HEK293 (cell line): ENCODE measurements around the gene PRPS2.

Experiments
- CTCF ChIP-seq: fragments of 450-650 bp; formaldehyde crosslinking; IDR thresholded peaks from 2 replicates; pipeline ENCODE4 v1.5.1; 2016; ENCODE audit warnings: missing biosample characterization, missing genetic modification characterization
- EGR2 ChIP-seq: fragments of 450-650 bp; formaldehyde crosslinking; IDR thresholded peaks from 2 replicates; pipeline ENCODE4 v1.5.1; 2016; ENCODE audit warnings: low read depth, missing biosample characterization, missing genetic modification characterization
- GLIS2 ChIP-seq: fragments of 450-650 bp; formaldehyde crosslinking; IDR thresholded peaks from 2 replicates; pipeline ENCODE4 v1.5.1; 2016; ENCODE audit warnings: missing biosample characterization, missing genetic modification characterization
- KLF16 ChIP-seq: fragments of 450-650 bp; formaldehyde crosslinking; IDR thresholded peaks from 2 replicates; pipeline ENCODE4 v1.5.1; 2017; ENCODE audit warnings: missing biosample characterization, missing genetic modification characterization
- KLF7 ChIP-seq: fragments of 450-650 bp; formaldehyde crosslinking; IDR thresholded peaks from 2 replicates; pipeline ENCODE4 v1.5.1; 2016; ENCODE audit warnings: missing biosample characterization, missing genetic modification characterization, borderline replicate concordance
- KLF9 ChIP-seq: fragments of 450-650 bp; formaldehyde crosslinking; IDR thresholded peaks from 2 replicates; pipeline ENCODE4 v1.5.1; 2016; ENCODE audit warnings: missing biosample characterization, missing genetic modification characterization, low read depth
- PATZ1 ChIP-seq: fragments of 450-650 bp; formaldehyde crosslinking; IDR thresholded peaks from 2 replicates; pipeline ENCODE4 v1.5.1; 2016; ENCODE audit warnings: missing biosample characterization, missing genetic modification characterization
- PRDM10 ChIP-seq: fragments of 450-650 bp; formaldehyde crosslinking; IDR thresholded peaks from 2 replicates; pipeline ENCODE4 v1.5.1; 2016; ENCODE audit warnings: missing biosample characterization, missing genetic modification characterization
- SCRT1 ChIP-seq: fragments of 450-650 bp; formaldehyde crosslinking; IDR thresholded peaks from 2 replicates; pipeline ENCODE4 v1.5.1; 2016; ENCODE audit warnings: missing biosample characterization, missing genetic modification characterization, borderline replicate concordance
- TCF7L2 ChIP-seq: IDR thresholded peaks from 2 replicates; pipeline ENCODE4 v1.6.1; 2011; ENCODE audit warnings: low read depth, mild to moderate bottlenecking, inconsistent platforms, low read length, moderate library complexity, borderline replicate concordance
- YY1 ChIP-seq: fragments of 450-650 bp; formaldehyde crosslinking; IDR thresholded peaks from 2 replicates; pipeline ENCODE4 v1.5.1; 2018; ENCODE audit warnings: missing biosample characterization, missing genetic modification characterization
- ZNF114 ChIP-seq: fragments of 450-650 bp; formaldehyde crosslinking; IDR thresholded peaks from 2 replicates; pipeline ENCODE4 v1.5.0; 2017; ENCODE audit warnings: missing biosample characterization, missing genetic modification characterization
- ZNF133 ChIP-seq: fragments of 450-650 bp; formaldehyde crosslinking; IDR thresholded peaks from 2 replicates; pipeline ENCODE4 v1.5.1; 2016; ENCODE audit warnings: missing biosample characterization, missing genetic modification characterization
- ZNF174 ChIP-seq: fragments of 450-650 bp; formaldehyde crosslinking; IDR thresholded peaks from 2 replicates; pipeline ENCODE4 v1.5.0; 2017; ENCODE audit warnings: missing biosample characterization, mild to moderate bottlenecking, missing genetic modification characterization
- ZNF211 ChIP-seq: fragments of 450-650 bp; formaldehyde crosslinking; IDR thresholded peaks from 2 replicates; pipeline ENCODE4 v1.5.1; 2016; ENCODE audit warnings: low read depth, missing biosample characterization, missing genetic modification characterization
- ZNF302 ChIP-seq: fragments of 450-650 bp; formaldehyde crosslinking; IDR thresholded peaks from 2 replicates; pipeline ENCODE4 v1.5.1; 2016; ENCODE audit warnings: missing biosample characterization, missing genetic modification characterization, low read depth
- ZNF341 ChIP-seq: fragments of 450-650 bp; formaldehyde crosslinking; IDR thresholded peaks from 2 replicates; pipeline ENCODE4; 2016; ENCODE audit warnings: low read depth, missing biosample characterization, missing genetic modification characterization
- ZNF354C ChIP-seq: fragments of 450-650 bp; formaldehyde crosslinking; IDR thresholded peaks from 2 replicates; pipeline ENCODE4 v1.5.1; 2016; ENCODE audit warnings: missing biosample characterization, missing genetic modification characterization, low read depth, borderline replicate concordance
- ZNF423 ChIP-seq: fragments of 450-650 bp; formaldehyde crosslinking; IDR thresholded peaks from 2 replicates; pipeline ENCODE4 v1.5.1; 2016; ENCODE audit warnings: missing biosample characterization, missing genetic modification characterization
- ZNF510 ChIP-seq: fragments of 450-650 bp; formaldehyde crosslinking; IDR thresholded peaks from 2 replicates; pipeline ENCODE4 v1.5.1; 2018; ENCODE audit warnings: mild to moderate bottlenecking, missing genetic modification characterization, missing biosample characterization; ENCODE audit not compliant: insufficient replicate concordance
- ZNF645 ChIP-seq: fragments of 450-650 bp; formaldehyde crosslinking; IDR thresholded peaks from 2 replicates; pipeline ENCODE4; 2016; ENCODE audit warnings: missing biosample characterization, missing genetic modification characterization
- ZNF664 ChIP-seq: fragments of 450-650 bp; formaldehyde crosslinking; IDR thresholded peaks from 2 replicates; pipeline ENCODE4 v1.5.1; 2016; ENCODE audit warnings: missing biosample characterization, missing genetic modification characterization
- ZXDB ChIP-seq: fragments of 450-650 bp; formaldehyde crosslinking; IDR thresholded peaks from 2 replicates; pipeline ENCODE4 v1.5.1; 2016; ENCODE audit warnings: missing biosample characterization, missing genetic modification characterization

PRPS2 gene

GRCh38 chrX:12771445-12772069, 19.7 kb upstream of the PRPS2 start (continued):
- TF ChIP-seq ZNF354C (no peak), PRDM10 (tag by site-specific recombination) (no peak), GLIS2 (tag by site-specific recombination) (no peak), ZXDB (tag by site-specific recombination) (no peak), YY1 (tag by site-specific recombination) (no peak), SCRT1 (no peak), CTCF (tag by site-specific recombination) (peak; percentile 88), ZNF664 (tag by site-specific recombination) (no peak), ZNF341 (tag by site-specific recombination) (no peak), ZNF114 (tag by site-specific recombination) (no peak), EGR2 (tag by site-specific recombination) (peak; percentile 19; the same call in 1 of the 2 replicates), ZNF174 (no peak), ZNF645 (tag by site-specific recombination) (no peak), ZNF211 (no peak), KLF9 (no peak), TCF7L2 (no peak), ZNF133 (no peak), PATZ1 (no peak), ZNF423 (tag by site-specific recombination) (no peak), ZNF302 (no peak), ZNF510 (tag by site-specific recombination) (no peak), KLF16 (no peak), KLF7 (no peak)
- TF ChIP-seq, all 188 proteins: peak for 11
